Superior temporal gyrus (tissue), 1 donor: Measurements from ENCODE around the gene GATA1.
"Not testable (repeated sequence)": the region's sequence is repeated elsewhere in the genome, so short reads cannot be mapped to it uniquely, and the experiment has no call there.

Experiments used
- DNase-seq: peaks from one replicate; pipeline ENCODE4 v3.0.0-alpha.2; 2016; ENCODE audit errors: extremely low spot score

Gene GATA1

GRCh38 chrX:48814722-48815121, 28.3 kb downstream of the GATA1 start:
- DNase-seq = no peak

- no peak for DNase-seq
Measured at GRCh38 chrX:48815266-48815665, 28.9 kb downstream of the GATA1 start.

GRCh38 chrX:48816014-48816810, 29.8 kb downstream of the GATA1 start:
- DNase-seq = no peak

GRCh38 chrX:48818098-48818497, 31.7 kb downstream of the GATA1 start:
- no peak for DNase-seq

- no peak for DNase-seq
Measured at GRCh38 chrX:48818866-48819265, 32.5 kb downstream of the GATA1 start.

GRCh38 chrX:48819394-48819793, 33.0 kb downstream of the GATA1 start:
- not testable (repeated sequence) for DNase-seq

- no peak for DNase-seq
Measured at GRCh38 chrX:48823053-48823452, 36.7 kb downstream of the GATA1 start.

GRCh38 chrX:48824066-48824465, 37.7 kb downstream of the GATA1 start:
- no peak for DNase-seq

GRCh38 chrX:48826135-48826875, 39.9 kb downstream of the GATA1 start, which contains the start of gene ERAS:
Gene ERAS, plus strand, starts transcription at chrX:48826513. Its CDS starts 2,611 bp downstream, at chrX:48829124.
- no peak for DNase-seq

GRCh38 chrX:48826876-48827653, 40.7 kb downstream of the GATA1 start:
- no peak for DNase-seq

- DNase-seq = no peak
Measured at GRCh38 chrX:48827654-48827968, 41.2 kb downstream of the GATA1 start.

GRCh38 chrX:48829016-48829735, 42.8 kb downstream of the GATA1 start:
- DNase-seq = no peak

- DNase-seq = no peak
Measured at GRCh38 chrX:48831136-48831908, 44.9 kb downstream of the GATA1 start.

- no peak for DNase-seq
Measured at GRCh38 chrX:48831909-48832291, 45.5 kb downstream of the GATA1 start.

- DNase-seq = peak; percentile 21
Measured at GRCh38 chrX:48833542-48834138, 47.2 kb downstream of the GATA1 start.

GRCh38 chrX:48834383-48834709, 48.0 kb downstream of the GATA1 start:
- DNase-seq = no peak

GRCh38 chrX:48835524-48836329, 49.3 kb downstream of the GATA1 start, which contains the start of gene PCSK1N:
Gene PCSK1N, minus strand, starts transcription at chrX:48835610. Its CDS starts 78 bp downstream, at chrX:48835532.
- no peak for DNase-seq

GRCh38 chrX:48839686-48840085, 53.3 kb downstream of the GATA1 start:
- no peak for DNase-seq
